Frontal cortex (tissue), 4 donors: ENCODE data around the gene ACP3. TPM values are rescaled to one million over a fixed set of nuclear protein-coding genes. Genes with fewer than 3 reads are reported as not detected.
A peak's percentile ranks its signal among the peaks of the same experiment; 100 is the strongest.
"Not testable (repeated sequence)": the region's sequence is repeated elsewhere in the genome, so short reads cannot be mapped to it uniquely, and the experiment has no call there.

ENCODE experiments used
- DNase-seq, 2 donors: peaks; one replicate each; pipeline ENCODE4 v3.0.0; 2012; ENCODE audit warnings: low spot score in 2 of 2
- FAIRE-seq: peaks from 2 replicates; lab custom pipeline; 2012; peaks lifted over from hg19 to GRCh38; lab: Jason Lieb, UNC
- total RNA-seq: library from RNA; depleted of rRNA; stranded (reverse); fragments of >200 nt; gene quantifications from one replicate; pipeline ENCODE4 v1.2.3, GENCODE V29; 2014
- donor health status: control.
- donor health status: control.
- donor health status: control.

Gene ACP3
- total RNA-seq, 1 donor from 2014 or later, result not detected

GRCh38 chr3:132352556-132353143 lies 35.4 kb downstream of the ACP3 start:
- no peak for FAIRE-seq

GRCh38 chr3:132354916-132355702 lies 37.9 kb downstream of the ACP3 start:
- no peak for FAIRE-seq
- no peak for DNase-seq

More at GRCh38 chr3:132352556-132353143, 35.4 kb downstream of the ACP3 start:
- peak; percentile 18 to 39 for DNase-seq

DNA sequence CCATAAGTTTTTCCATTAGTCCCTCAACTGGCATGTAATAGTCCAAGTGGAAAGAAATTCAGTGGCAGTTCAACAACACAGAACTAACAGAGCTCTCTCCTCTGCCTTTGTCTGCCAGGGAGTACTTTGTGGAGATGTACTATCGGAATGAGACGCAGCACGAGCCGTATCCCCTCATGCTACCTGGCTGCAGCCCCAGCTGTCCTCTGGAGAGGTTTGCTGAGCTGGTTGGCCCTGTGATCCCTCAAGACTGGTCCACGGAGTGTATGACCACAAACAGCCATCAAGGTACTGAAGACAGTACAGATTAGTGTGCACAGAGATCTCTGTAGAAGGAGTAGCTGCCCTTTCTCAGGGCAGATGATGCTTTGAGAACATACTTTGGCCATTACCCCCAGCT lies 39.4 kb downstream of the ACP3 start:
- FAIRE-seq (no peak), DNase-seq (no peak)

DNA sequence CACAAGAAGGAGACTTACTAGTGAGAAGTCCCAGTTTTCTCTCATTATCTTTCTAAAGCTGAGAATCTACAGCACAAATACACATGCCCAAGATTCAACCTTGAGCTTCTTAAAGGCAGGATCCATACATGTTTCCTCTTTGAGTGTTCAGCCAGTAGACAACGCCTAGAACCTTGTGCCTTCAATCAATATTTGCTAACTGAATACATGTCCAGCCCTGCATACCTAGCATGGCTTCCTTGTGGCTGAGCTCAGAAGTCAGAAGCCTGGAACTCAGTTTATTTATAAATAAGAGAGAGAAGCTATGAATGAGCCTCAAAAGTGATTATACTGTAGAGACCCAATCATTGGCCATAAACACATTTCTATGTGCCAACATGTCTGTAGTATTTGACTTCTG lies 43.5 kb downstream of the ACP3 start:
- FAIRE-seq (no peak), DNase-seq (no peak)

DNA sequence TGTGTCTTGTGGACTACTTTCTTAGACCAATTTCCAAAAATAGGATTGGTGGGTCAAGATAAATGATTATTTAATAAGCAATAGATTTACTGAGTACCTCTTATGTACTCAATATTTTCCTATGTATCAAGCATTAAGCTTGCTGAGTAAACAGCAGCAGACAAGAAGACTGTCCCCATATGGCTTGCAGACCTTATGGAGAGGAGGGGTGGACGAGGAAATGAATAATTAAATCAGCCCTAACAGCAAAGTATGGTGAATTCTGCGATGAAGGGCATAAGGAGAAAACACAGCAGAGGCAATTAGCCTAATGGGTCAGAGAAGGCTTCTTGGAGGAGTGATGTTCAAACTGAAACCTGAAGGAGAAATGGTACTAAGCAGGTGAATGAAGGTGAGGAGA lies 45.1 kb downstream of the ACP3 start:
- FAIRE-seq (no peak), DNase-seq (no peak)

DNA sequence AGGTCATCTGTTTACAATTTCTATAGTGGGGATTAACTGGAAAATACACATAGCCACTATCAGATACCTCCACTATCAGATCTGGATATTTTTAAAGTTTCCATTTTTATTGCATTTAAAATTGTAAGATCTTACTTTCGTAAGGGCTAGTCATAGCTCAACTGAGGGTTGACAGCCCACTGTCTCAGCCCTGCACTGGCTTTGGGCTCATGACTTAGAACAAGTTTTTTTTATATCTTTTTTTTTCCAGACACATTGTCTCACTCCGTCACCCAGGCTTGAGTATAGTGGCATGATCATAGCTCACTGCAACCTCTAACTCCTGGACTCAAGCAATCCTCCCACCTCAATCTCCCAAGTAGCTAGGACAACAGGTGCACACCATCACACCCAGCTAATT lies 51.3 kb downstream of the ACP3 start:
- FAIRE-seq, result no peak
- no peak for DNase-seq

- no peak for DNase-seq
- no peak for FAIRE-seq
These were observed 51.8 kb downstream of the ACP3 start for GRCh38 chr3:132368962-132369361.

DNA sequence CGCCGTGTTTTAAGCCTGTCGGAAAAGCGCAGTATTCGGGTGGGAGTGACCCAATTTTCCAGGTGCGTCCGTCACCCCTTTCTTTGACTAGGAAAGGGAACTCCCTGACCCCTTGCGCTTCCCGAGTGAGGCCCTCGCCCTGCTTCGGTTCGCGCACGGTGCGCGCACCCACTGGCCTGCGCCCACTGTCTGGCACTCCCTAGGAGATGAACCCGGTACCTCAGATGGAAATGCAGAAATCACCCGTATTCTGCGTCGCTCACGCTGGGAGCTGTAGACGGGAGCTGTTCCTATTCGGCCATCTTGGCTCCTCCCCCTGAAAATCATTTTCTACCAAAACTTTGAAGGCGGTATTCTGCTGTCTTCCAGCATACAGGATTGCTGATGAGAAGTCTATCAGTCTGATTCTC lies 59.7 kb downstream of the ACP3 start:
- not testable (repeated sequence) for FAIRE-seq, DNase-seq

DNA sequence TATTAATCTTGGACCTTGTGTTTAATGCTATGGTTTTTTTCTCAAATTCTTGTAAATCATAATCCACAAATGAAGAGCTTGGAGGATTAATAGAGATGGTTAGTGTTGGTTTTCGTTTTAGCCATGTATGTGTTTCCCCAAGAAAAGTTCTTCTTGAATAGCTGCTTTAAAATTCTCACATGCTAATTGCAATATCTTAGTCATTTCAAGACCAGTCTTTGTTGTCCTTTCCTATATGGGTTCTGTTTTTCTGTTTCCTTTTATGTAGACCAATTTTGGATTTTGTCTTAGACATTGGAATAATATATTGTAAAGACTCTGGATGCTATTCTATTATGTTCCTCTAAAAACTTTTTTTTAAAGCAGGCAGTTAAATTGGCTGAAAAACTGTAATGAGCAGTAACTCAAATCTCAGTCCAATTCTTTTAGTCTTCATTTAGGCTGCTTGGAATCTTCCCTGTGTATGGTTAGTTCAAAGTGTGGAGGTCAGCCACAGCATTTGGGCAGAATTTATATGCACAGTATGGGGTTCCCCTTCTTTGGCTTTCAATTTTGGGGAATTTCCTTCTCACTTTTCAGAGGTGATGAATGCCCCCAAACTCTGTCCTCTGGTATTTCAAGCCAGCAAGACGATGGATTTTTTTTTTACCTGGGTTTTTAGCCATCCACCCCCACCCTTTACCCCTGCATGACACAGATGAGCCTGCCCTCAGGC lies 61.0 kb downstream of the ACP3 start:
- DNase-seq, result no peak
- FAIRE-seq, result no peak

DNA sequence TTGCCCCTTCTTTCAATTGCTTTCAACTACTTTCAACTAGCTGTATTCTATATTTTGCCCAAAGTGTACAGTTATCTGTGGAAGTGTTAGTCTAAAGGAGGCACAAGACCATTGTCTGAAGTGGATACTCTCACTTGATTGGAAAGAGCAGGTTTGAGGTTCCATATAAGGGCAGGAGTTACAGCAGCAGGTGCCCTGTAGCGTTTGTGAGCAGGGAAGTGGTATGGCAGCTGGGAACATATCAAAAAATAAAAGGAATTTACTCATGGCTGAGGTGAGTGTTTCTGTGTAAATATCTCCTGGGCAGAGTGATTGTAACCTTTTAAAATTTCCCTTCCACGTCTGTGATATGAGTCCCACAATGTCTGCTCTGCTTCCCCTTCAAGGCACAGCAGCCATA lies 61.6 kb downstream of the ACP3 start:
- DNase-seq (no peak), FAIRE-seq (no peak)

- FAIRE-seq (no peak), DNase-seq (no peak)
These were observed 63.7 kb downstream of the ACP3 start for GRCh38 chr3:132380920-132381319.

DNA sequence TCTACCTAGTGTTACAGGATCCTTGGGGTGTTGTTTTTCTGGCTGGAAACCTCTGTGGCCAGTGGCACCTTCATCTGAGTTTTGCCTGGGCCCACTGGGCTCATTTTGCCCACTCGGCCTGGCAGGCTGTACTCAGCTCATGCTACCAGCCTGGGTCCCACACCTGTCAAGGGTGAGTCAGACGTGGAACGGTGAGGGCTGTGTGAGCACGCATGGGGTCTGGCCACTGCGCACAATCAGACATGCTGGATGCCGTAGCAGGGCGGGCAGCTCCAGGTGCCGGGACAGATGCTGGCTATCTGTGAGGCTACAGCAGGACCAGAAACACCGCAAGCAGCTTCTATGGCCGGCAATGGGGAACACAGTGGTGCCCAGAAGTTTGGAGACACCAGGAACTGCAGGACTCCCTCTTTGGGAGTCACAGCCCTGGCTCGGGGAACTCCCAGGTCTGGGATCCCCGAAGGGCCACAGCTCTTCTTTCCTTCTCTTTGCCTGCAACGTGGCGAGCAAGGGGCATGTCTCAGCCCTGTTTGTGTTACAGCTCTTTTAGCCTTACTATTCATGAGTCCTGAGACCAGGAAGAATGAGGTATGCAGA lies 64.2 kb downstream of the ACP3 start:
- no peak for FAIRE-seq
- DNase-seq, result no peak

- FAIRE-seq (no peak), DNase-seq (no peak)
These were observed 65.1 kb downstream of the ACP3 start for GRCh38 chr3:132382267-132382666.

- FAIRE-seq, result no peak
- DNase-seq, result no peak
These were observed 65.5 kb downstream of the ACP3 start for GRCh38 chr3:132382688-132383194.

DNA sequence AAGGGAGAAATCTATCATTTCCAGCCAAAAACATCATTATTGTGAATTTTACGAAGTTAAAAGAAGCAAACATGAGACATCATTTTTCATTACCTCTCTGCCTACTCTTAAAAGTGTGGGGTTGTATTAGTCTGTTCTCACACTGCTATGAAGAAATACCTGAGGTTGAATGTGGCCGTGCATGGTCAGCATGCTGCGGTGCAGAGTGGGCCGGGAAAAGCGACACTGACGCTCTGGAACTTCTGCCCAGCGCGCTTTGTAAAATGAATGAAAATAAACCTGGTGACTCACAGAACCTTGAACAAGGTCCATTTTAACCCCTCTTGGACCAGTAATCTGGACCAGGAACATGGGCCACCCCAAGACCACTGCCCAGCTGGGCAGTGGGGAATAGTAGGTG lies 69.1 kb downstream of the ACP3 start:
- FAIRE-seq (no peak), DNase-seq (no peak)

DNA sequence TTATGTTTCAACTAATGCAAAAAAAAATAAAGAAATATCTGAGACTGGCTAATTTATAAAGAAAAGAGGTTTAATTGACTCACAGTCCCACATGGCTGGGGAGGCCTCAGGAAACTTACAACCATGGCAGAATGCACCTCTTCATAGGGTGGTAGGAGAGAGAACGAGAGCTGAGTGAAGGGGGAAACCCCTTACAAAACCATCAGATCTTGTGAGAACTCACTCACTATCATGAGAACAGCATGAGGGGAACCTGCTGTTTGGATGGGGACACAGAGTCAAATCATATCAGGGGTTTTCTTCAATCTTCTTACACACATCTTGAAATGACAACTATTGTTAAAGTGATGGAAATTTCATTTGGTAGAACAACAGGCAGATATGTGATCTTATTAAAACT lies 75.5 kb downstream of the ACP3 start:
- FAIRE-seq, DNase-seq: not testable (repeated sequence)

DNA sequence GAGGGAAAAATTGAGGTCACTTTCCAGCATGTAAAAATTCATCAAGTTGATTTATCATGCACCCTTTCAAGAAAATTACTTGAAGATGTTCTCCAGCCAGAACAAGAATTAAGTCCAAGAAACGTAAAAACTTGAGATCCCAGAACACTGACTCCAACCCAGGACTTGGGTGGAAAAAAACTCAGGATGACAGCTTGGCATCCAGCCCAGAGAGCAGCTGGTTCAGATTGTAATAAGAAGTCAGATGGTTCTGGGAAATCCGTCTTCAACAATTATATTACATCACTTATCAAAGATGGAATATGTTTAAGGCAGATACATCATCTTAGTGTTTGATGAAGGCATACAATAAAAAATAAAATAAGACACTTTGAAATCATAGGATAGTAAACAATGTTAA lies 77.1 kb downstream of the ACP3 start:
- no peak for DNase-seq
- no peak for FAIRE-seq

- no peak for DNase-seq
- no peak for FAIRE-seq
These were observed 77.9 kb downstream of the ACP3 start for GRCh38 chr3:132395126-132395525.

DNA sequence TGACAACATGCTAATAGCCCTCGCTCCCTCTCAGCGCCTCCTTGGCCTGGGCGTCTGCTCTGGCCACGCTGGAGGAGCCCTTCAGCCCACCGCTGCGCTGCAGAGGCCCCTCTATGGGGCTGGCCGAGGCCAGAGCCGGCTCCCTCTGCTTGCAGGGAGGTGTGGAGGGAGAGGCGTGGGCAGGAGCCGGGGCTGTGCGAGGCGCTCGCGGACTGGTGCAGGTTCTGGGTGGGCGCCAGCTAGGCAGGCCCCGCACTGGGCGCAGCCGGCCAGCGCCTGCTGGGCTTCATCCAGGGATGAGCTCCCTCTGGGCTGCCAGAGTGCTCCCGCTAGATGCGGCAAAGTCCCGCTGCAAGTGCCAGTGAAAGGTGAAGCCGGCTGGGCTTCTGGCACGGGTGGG lies 79.0 kb downstream of the ACP3 start:
- DNase-seq (no peak), FAIRE-seq (no peak)

DNA sequence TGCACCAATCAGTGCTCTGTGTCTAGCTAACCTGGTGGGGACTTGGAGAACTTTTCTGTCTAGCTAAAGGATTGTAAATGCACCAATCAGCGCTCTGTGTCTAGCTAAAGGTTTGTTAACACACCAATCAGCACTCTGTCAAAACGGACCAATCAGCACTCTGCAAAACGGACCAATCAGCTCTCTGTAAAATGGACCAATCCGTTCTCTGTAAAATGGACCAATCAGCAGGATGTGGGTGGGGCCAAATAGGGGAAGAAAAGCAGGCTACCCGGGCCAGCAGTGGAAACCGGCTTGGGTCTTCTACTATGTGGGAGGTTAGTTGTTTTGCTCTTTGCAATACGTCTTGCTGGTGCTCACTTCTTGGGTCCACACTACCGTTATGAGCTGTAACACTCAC lies 79.6 kb downstream of the ACP3 start:
- DNase-seq, FAIRE-seq: not testable (repeated sequence)
